Stimulated activated CD4-positive, alpha-beta T cell treated with anti-CD3 and anti-CD28 coated beads, Interleukin-1b, Interleukin-23, amount 100 ng/mL, for 48 hours (primary cell): ENCODE measurements around the gene HOXB5.

ENCODE experiments used
- DNase-seq: peaks from one replicate; pipeline ENCODE4 v3.0.0-alpha.2; 2020

HOXB5 gene

GRCh38 chr17:48615963-48616716 is 22.6 kb upstream of the HOXB5 start:
- no peak for DNase-seq

GRCh38 chr17:48615047-48615962 is 21.7 kb upstream of the HOXB5 start, which contains the start of gene HOXB8:
TSS of gene HOXB8 (minus strand) at chr17:48615292. CDS start at chr17:48614704, 588 bp downstream.
- DNase-seq: no peak

GRCh38 chr17:48613862-48614694 is 20.5 kb upstream of the HOXB5 start:
- DNase-seq: no peak

GRCh38 chr17:48612854-48613691 is 19.5 kb upstream of the HOXB5 start:
- peak; percentile 37 for DNase-seq

- DNase-seq: no peak
Observed at GRCh38 chr17:48612456-48612853, 18.9 kb upstream of the HOXB5 start.

- DNase-seq: no peak
Observed at GRCh38 chr17:48611681-48612455, 18.3 kb upstream of the HOXB5 start.

- DNase-seq: no peak
Observed at GRCh38 chr17:48611213-48611612, 17.6 kb upstream of the HOXB5 start.

- peak; percentile 61 for DNase-seq
Observed at GRCh38 chr17:48610282-48611211, 17.0 kb upstream of the HOXB5 start, which contains the start of gene HOXB7. TSS of gene HOXB7 (minus strand) at chr17:48611017. CDS start at chr17:48610918, 99 bp downstream.

- DNase-seq: no peak
Observed at GRCh38 chr17:48609759-48610281, 16.2 kb upstream of the HOXB5 start.

- DNase-seq: no peak
Observed at GRCh38 chr17:48609033-48609432, 15.5 kb upstream of the HOXB5 start.

GRCh38 chr17:48608494-48608834 is 14.9 kb upstream of the HOXB5 start:
- no peak for DNase-seq

GRCh38 chr17:48606892-48607614 is 13.5 kb upstream of the HOXB5 start:
- no peak for DNase-seq

- no peak for DNase-seq
Observed at GRCh38 chr17:48605991-48606891, 12.7 kb upstream of the HOXB5 start.

GRCh38 chr17:48605409-48605919 is 11.9 kb upstream of the HOXB5 start:
- no peak for DNase-seq

GRCh38 chr17:48604770-48605329 is 11.3 kb upstream of the HOXB5 start, which contains the start of gene HOXB6:
TSS of gene HOXB6 (minus strand) at chr17:48604986. CDS start at chr17:48598150, 6,836 bp downstream.
- no peak for DNase-seq

GRCh38 chr17:48603959-48604769 is 10.6 kb upstream of the HOXB5 start:
- DNase-seq: no peak
